CD14-positive monocyte (primary cell): ENCODE data around the gene PPTC7. TPM values are rescaled to one million over a fixed set of nuclear protein-coding genes. Genes with fewer than 3 reads are reported as not detected.

Experiments
- DNase-seq, 3 donors: peaks; one replicate each; pipeline ENCODE4 v3.0.0-alpha.2; 2011 to 2022
- H2AFZ ChIP-seq: 2 replicates; pipeline ENCODE4 v1.6.0; 2012; ENCODE audit warnings: mild to moderate bottlenecking, low read depth, low read length, inconsistent platforms; ENCODE audit not compliant: insufficient read depth, poor library complexity, severe bottlenecking
- H3K27ac ChIP-seq, 2 donors: 1 replicate in 1 of 2; 2 replicates in 1 of 2; pipeline ENCODE4 v1.5.1; 2012 to 2013; ENCODE audit warnings: low read length in 2 of 2, control low read depth in 1 of 2, inconsistent platforms in 1 of 2, low read depth in 1 of 2, mild to moderate bottlenecking in 1 of 2
- H3K27me3 ChIP-seq, 2 donors: one replicate each; pipeline versions ENCODE4 v1.6.0 to v1.6.1; 2011 to 2013; ENCODE audit warnings: low read length in 2 of 2; ENCODE audit not compliant: control insufficient read depth in 2 of 2, insufficient read depth in 2 of 2
- H3K36me3 ChIP-seq, 2 donors: replicated peaks in 1 of 2; 1 replicate in 1 of 2; 2 replicates in 1 of 2; pipeline versions ENCODE4 v1.5.1 to v1.6.1; 2012 to 2013; ENCODE audit warnings: low read length in 2 of 2, control low read depth in 1 of 2, inconsistent platforms in 1 of 2, mild to moderate bottlenecking in 1 of 2; ENCODE audit not compliant: insufficient read depth in 2 of 2, control insufficient read depth in 1 of 2
- H3K4me1 ChIP-seq, 2 donors: 1 replicate in 1 of 2; 2 replicates in 1 of 2; pipeline versions ENCODE4 v1.5.1 to v1.6.1; 2012 to 2013; ENCODE audit warnings: low read length in 2 of 2, control low read depth in 1 of 2, inconsistent platforms in 1 of 2, mild to moderate bottlenecking in 1 of 2, moderate library complexity in 1 of 2; ENCODE audit not compliant: insufficient read depth in 2 of 2, control insufficient read depth in 1 of 2
- H3K4me2 ChIP-seq: replicated peaks from 2 replicates; pipeline ENCODE3; 2012; ENCODE audit warnings: low read length, moderate library complexity, mild to moderate bottlenecking; ENCODE audit not compliant: poor library complexity, severe bottlenecking; ENCODE audit errors: extremely low read depth
- H3K4me3 ChIP-seq, 3 experiments: fragments of 200-600 bp in 1 of 3; sonication (generic) in 1 of 3; replicated peaks in 1 of 3; 1 replicate in 2 of 3; 2 replicates in 1 of 3; pipeline ENCODE4 v1.5.1; 2011 to 2013; ENCODE audit warnings: low read length in 3 of 3, mild to moderate bottlenecking in 3 of 3, control low read depth in 2 of 3, low read depth in 2 of 3, inconsistent platforms in 1 of 3, moderate library complexity in 1 of 3
- H3K79me2 ChIP-seq: 2 replicates; pipeline ENCODE4 v1.6.0; 2012; ENCODE audit warnings: mild to moderate bottlenecking, control low read depth, inconsistent platforms, low read length, moderate library complexity; ENCODE audit not compliant: insufficient read depth
- H3K9ac ChIP-seq: 2 replicates; pipeline ENCODE4 v1.6.0; 2017; ENCODE audit warnings: low read length, mild to moderate bottlenecking; ENCODE audit not compliant: insufficient read depth, poor library complexity, severe bottlenecking
- H3K9me3 ChIP-seq, 2 donors: replicated peaks in 1 of 2; 1 replicate in 1 of 2; 2 replicates in 1 of 2; pipeline versions ENCODE4 v1.5.1 to v1.6.1; 2012 to 2013; ENCODE audit warnings: low read length in 2 of 2, control low read depth in 1 of 2; ENCODE audit not compliant: control insufficient read depth in 1 of 2, insufficient read depth in 1 of 2
- H4K20me1 ChIP-seq: 2 replicates; pipeline ENCODE4 v1.6.0; 2012; ENCODE audit warnings: mild to moderate bottlenecking, low read length, control low read depth, moderate library complexity; ENCODE audit not compliant: insufficient read depth
- H3K27ac Mint-ChIP-seq, 7 donors: one replicate each; pipeline ENCODE4 v1.8.0; 2020; ENCODE audit warnings: mild to moderate bottlenecking in 7 of 7, mixed read lengths in 7 of 7, moderate library complexity in 6 of 7, inconsistent platforms in 2 of 7
- H3K27me3 Mint-ChIP-seq, 3 donors: one replicate each; pipeline ENCODE4 v1.8.0; 2021 to 2022; ENCODE audit warnings: low read depth in 3 of 3, mild to moderate bottlenecking in 3 of 3, mixed read lengths in 3 of 3, moderate library complexity in 3 of 3, inconsistent platforms in 1 of 3
- H3K36me3 Mint-ChIP-seq, 2 donors: one replicate each; pipeline ENCODE4 v1.8.0; 2020; ENCODE audit warnings: mixed read lengths in 2 of 2, inconsistent platforms in 1 of 2, mild to moderate bottlenecking in 1 of 2
- H3K4me1 Mint-ChIP-seq: one replicate; pipeline ENCODE4 v1.8.0; 2020; ENCODE audit warnings: mild to moderate bottlenecking, mixed read lengths
- H3K4me3 Mint-ChIP-seq, 2 donors: one replicate each; pipeline ENCODE4 v1.8.0; 2020; ENCODE audit warnings: mild to moderate bottlenecking in 2 of 2, mixed read lengths in 2 of 2, moderate library complexity in 1 of 2
- H3K9me3 Mint-ChIP-seq, 7 donors: one replicate each; pipeline ENCODE4 v1.8.0; 2020 to 2022; ENCODE audit warnings: mixed read lengths in 7 of 7, mild to moderate bottlenecking in 6 of 7, moderate library complexity in 6 of 7, inconsistent platforms in 2 of 7
- WGBS: methylation state at CpG from one replicate; pipeline ENCODE4 v1.1.5; 2013; ENCODE audit warnings: missing lambda C conversion rate; ENCODE audit not compliant: insufficient coverage; 5-methylcytosine and 5-hydroxymethylcytosine counted together
- intact Hi-C, 2 donors: fragments of 100-400 bp; cut with micrococcal nuclease; formaldehyde crosslinking; loops; one replicate each; pipeline versions ENCODE4 v1.15.0 to v1.15.1; 2023
- polyA plus RNA-seq, 3 donors: library from polyadenylated mRNA; depleted of rRNA in 1 of 3; unstranded in 2 of 3; stranded (reverse) in 1 of 3; fragments of 300-500 nt in 2 of 3; fragments of >200 nt in 1 of 3; fragmentation: Illumina TruSeq in 2 of 3; gene quantifications; 1 replicate in 2 of 3; 2 replicates in 1 of 3; pipeline ENCODE4 v1.2.3, GENCODE V29; 2012 to 2021
- TF ChIP-seq, protein P1 (sequence below): fragments of 200-600 bp; IDR thresholded peaks from one replicate; pipeline ENCODE4 v1.8.0; 2022; ENCODE audit warnings: antibody characterized with exemption, mild to moderate bottlenecking

The PPTC7 gene
- polyA plus RNA-seq, 3 donors = 11.6 to 36.5 (median 15.1) TPM

DNA sequence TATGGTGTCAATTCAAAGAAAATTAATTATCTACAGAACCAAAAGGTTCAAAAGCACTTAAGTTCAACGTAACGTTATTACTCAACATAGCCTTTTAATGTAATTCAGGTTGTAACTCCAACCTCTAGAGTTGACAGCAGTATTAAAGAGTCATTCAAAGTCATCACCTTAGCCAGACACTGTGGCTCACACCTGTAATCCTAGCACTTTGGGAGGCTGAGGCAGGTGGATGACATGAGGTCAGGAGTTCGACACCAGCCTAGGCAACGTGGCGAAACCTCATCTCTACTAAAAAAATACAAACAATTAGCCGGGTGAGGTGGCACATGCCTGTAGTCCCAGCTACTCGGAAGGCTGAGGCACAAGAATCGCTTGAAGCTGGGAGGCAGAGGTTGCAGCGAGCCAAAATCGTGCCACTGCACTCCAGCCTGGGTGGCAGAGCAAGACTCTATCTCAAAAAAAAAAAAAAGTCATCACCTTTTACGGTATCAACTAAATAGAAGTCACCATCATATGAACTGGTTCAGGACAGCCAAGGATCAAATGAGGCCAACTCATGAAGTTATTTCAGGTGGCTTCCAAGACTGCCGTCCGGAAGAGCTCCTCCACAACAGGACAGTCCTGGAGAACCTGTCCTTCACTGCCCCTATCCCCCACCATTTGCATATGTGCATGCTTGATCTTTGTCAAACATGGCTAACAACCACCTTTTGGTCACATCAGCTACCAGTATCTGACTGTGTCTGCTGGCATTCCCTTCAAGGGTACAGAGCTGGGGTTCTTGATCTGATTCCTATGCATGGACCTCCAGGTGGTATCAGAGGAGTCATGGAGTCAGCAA is 4.2 kb downstream of the PPTC7 start:
- Mint-ChIP-seq H3K36me3 (peaks cover 14 to 18% of the 10 kb centered on the region in 2 donors), H3K4me1 (peaks cover 76% of the 10 kb centered on the region), H3K27me3 (peaks cover 0 to 8% (median 0%) of the 10 kb centered on the region in 3 donors), H3K27ac (peak overlapping the region; percentile 87 to 98 (median 97)), H3K9me3 (no peaks in the 10 kb centered on the region), H3K4me3 (peak overlapping the region in 1 of 2 donors; percentile 12)
- TF ChIP-seq, protein P1, sequence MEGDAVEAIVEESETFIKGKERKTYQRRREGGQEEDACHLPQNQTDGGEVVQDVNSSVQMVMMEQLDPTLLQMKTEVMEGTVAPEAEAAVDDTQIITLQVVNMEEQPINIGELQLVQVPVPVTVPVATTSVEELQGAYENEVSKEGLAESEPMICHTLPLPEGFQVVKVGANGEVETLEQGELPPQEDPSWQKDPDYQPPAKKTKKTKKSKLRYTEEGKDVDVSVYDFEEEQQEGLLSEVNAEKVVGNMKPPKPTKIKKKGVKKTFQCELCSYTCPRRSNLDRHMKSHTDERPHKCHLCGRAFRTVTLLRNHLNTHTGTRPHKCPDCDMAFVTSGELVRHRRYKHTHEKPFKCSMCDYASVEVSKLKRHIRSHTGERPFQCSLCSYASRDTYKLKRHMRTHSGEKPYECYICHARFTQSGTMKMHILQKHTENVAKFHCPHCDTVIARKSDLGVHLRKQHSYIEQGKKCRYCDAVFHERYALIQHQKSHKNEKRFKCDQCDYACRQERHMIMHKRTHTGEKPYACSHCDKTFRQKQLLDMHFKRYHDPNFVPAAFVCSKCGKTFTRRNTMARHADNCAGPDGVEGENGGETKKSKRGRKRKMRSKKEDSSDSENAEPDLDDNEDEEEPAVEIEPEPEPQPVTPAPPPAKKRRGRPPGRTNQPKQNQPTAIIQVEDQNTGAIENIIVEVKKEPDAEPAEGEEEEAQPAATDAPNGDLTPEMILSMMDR = no peak
- H4K20me1 ChIP-seq = peaks cover 86% of the 10 kb centered on the region
- H2AFZ ChIP-seq = no peak overlapping the region
- 98% methylated on average over 8 of the region's 13 CpGs for WGBS
- H3K79me2 ChIP-seq = peaks cover 94% of the 10 kb centered on the region
- H3K36me3 ChIP-seq = no peaks in the 10 kb centered on the region
- H3K9ac ChIP-seq = peak overlapping the region; percentile 58
- H3K4me1 ChIP-seq = peaks cover 65 to 82% of the 10 kb centered on the region in 2 donors
- H3K4me2 ChIP-seq = peak overlapping the region; percentile 11
- H3K4me3 ChIP-seq = peak overlapping the region in 1 of 3 experiments; percentile 4
- intact Hi-C loops = no loop called here
- H3K9me3 ChIP-seq = no peaks in the 10 kb centered on the region
- peak overlapping the region; percentile 29 to 92 for H3K27ac ChIP-seq
- peak in 1 of 3 donors; percentile 13 for DNase-seq
- H3K27me3 ChIP-seq = no peaks in the 10 kb centered on the region

DNA sequence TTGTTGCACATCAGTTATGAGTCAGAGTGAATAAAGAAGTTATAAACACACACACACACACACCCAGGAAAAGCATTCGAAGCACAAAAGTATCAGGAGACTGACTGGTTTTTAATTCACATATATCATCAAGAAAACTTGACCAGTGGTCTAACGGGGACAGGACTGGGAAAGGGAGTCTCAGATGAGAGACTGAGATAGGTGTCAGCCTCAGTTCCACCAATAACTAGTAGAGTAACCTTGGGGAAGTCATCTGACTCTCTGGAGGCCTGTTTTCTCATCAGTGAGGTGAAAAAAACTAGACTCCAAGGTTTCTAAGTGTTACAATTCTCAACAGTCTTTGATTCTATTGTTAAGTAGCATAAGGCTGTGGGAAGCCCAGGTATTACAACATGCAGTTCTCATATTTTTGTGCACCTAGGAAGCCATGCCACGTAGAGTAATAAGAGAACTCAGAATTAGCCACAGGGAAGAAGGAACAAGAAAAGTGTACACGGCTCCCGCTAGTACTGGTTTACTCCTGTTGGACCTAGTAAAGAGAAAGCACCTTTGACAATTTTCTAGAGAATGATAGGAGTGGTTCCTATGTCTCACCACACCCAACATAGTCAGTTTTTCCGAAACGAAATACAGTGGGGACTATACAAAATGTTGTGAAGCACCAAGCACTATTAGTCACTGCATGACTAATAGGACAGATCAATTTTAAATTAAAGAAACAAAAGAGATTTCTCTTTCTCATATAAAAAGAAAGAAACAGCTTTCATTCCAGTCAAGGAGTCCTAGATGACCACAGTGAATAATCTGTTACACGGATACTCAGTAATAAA is 5.0 kb downstream of the PPTC7 start:
- H3K36me3 Mint-ChIP-seq = peaks cover 14 to 18% of the 10 kb centered on the region in 2 donors
- intact Hi-C loops = loop anchor here in 1 of 2 donors (2.0 kb wide), 1 partner anchor 15 kb away; no protein-coding TSS in a partner anchor
- H3K9me3 Mint-ChIP-seq = peaks cover 0 to under 1% (median 0%) of the 10 kb centered on the region in 7 donors
- Histone ChIP-seq H2AFZ (no peak overlapping the region), H3K4me3 (peak overlapping the region in 1 of 3 experiments; percentile 4), H3K9ac (peak overlapping the region; percentile 58), H3K27me3 (no peaks in the 10 kb centered on the region), H3K4me2 (peak overlapping the region; percentile 11), H3K79me2 (peaks cover 97% of the 10 kb centered on the region), H3K9me3 (no peaks in the 10 kb centered on the region), H3K27ac (peak overlapping the region; percentile 38 to 92), H4K20me1 (peaks cover 95% of the 10 kb centered on the region), H3K36me3 (no peaks in the 10 kb centered on the region), H3K4me1 (peaks cover 59 to 74% of the 10 kb centered on the region in 2 donors)
- TF ChIP-seq, protein P1 = no peak
- DNase-seq = peak; percentile 66 to 89 (median 89)
- H3K27ac Mint-ChIP-seq = peak overlapping the region; percentile 87 to 98 (median 97)
- peaks cover 0 to 6% (median 0%) of the 10 kb centered on the region in 3 donors for H3K27me3 Mint-ChIP-seq
- H3K4me3 Mint-ChIP-seq = peak overlapping the region; percentile 27 to 47
- peaks cover 70% of the 10 kb centered on the region for H3K4me1 Mint-ChIP-seq
- WGBS = 0% methylated on average over 1 of the region's 8 CpGs
